PC-9 (cell line): ENCODE data around the gene PLD2. TPM values are rescaled to one million over a fixed set of nuclear protein-coding genes. Genes with fewer than 3 reads are reported as not detected.
A peak's percentile ranks its signal among the peaks of the same experiment; 100 is the strongest.

Experiments used
- BruUV-seq: library from RNA; stranded (reverse); fragments of 400-500 nt; replicated peaks from 2 replicates; lab custom pipeline; 2021; lab: Mats Ljungman, UMichigan
- CTCF ChIA-PET: fragments of 300-600 bp; sonication (Branson Sonifier 250); formaldehyde crosslinking; loops from one replicate; lab custom pipeline; 2022; ENCODE audit warnings: antibody characterized with exemption; lab: Charles Lee
- POLR2A ChIA-PET: fragments of 300-600 bp; sonication (Branson Sonifier 250); formaldehyde crosslinking; loops from one replicate; lab custom pipeline; 2022; ENCODE audit warnings: antibody characterized with exemption; ENCODE audit not compliant: unreplicated experiment; lab: Charles Lee
- DNase-seq, 2 experiments: peaks; one replicate each; pipeline versions ENCODE4 v3.0.0 to v3.0.0-alpha.2; 2015 to 2022; ENCODE audit warnings: mixed read lengths in 1 of 2
- H2AFZ ChIP-seq: fragments of 200-600 bp; sonication (generic); 2 replicates; pipeline ENCODE4 v1.8.1; 2017; ENCODE audit warnings: antibody characterized with exemption
- H3F3A ChIP-seq: fragments of 200-600 bp; sonication (generic); 2 replicates; pipeline ENCODE4 v1.8.1; 2017; ENCODE audit warnings: antibody characterized with exemption, mild to moderate bottlenecking, low read depth; ENCODE audit not compliant: insufficient read depth
- H3K27ac ChIP-seq: fragments of 200-600 bp; sonication (generic); 2 replicates; pipeline ENCODE4 v1.6.1; 2016; ENCODE audit warnings: mixed run types
- H3K27me3 ChIP-seq: fragments of 200-600 bp; sonication (generic); 2 replicates; pipeline ENCODE4 v1.6.1; 2016; ENCODE audit warnings: low read depth, mixed run types; ENCODE audit not compliant: insufficient read depth
- H3K36me3 ChIP-seq: fragments of 200-600 bp; sonication (generic); 2 replicates; pipeline ENCODE4 v1.6.1; 2016; ENCODE audit warnings: low read depth, mixed run types
- H3K4me1 ChIP-seq: fragments of 200-600 bp; sonication (generic); replicated peaks from 2 replicates; pipeline ENCODE4 v1.6.1; 2016; ENCODE audit warnings: mixed run types; ENCODE audit not compliant: insufficient read depth
- H3K4me2 ChIP-seq: fragments of 200-600 bp; sonication (generic); 2 replicates; pipeline ENCODE4 v1.6.1; 2017; ENCODE audit warnings: mixed run types
- H3K4me3 ChIP-seq: fragments of 200-600 bp; sonication (generic); 2 replicates; pipeline ENCODE4 v1.6.1; 2016; ENCODE audit warnings: mixed run types
- H3K79me2 ChIP-seq: fragments of 200-600 bp; sonication (generic); 2 replicates; pipeline ENCODE4 v1.6.1; 2017; ENCODE audit warnings: low read depth, mixed run types
- H3K9me2 ChIP-seq: fragments of 200-600 bp; sonication (generic); 2 replicates; pipeline ENCODE4 v1.8.1; 2017; ENCODE audit warnings: mild to moderate bottlenecking; ENCODE audit not compliant: insufficient read depth
- H3K9me3 ChIP-seq: fragments of 200-600 bp; sonication (generic); 2 replicates; pipeline ENCODE4 v1.8.1; 2016; ENCODE audit warnings: low read depth; ENCODE audit not compliant: insufficient read depth
- H4K20me1 ChIP-seq: fragments of 200-600 bp; sonication (generic); 2 replicates; pipeline ENCODE4 v1.8.1; 2017; ENCODE audit not compliant: insufficient read depth
- EZH2 ChIP-seq: fragments of 200-600 bp; sonication (generic); IDR thresholded peaks from 2 replicates; pipeline ENCODE4 v1.8.0; 2017; ENCODE audit warnings: antibody characterized with exemption, low read depth
- intact Hi-C: fragments of 100-400 bp; cut with micrococcal nuclease; formaldehyde crosslinking; loops from one replicate; pipeline ENCODE4 v1.10.0; 2022; ENCODE audit not compliant: unreplicated experiment
- total RNA-seq: library from RNA; stranded (reverse); gene quantifications from 2 replicates; pipeline ENCODE4 v1.2.3, GENCODE V29; 2021
- TF ChIP-seq, protein P1 (sequence below): fragments of 200-600 bp; sonication (generic); conservative IDR thresholded peaks from 2 replicates; pipeline ENCODE4 v1.6.1; 2017; ENCODE audit warnings: mixed run types, antibody characterized with exemption, mild to moderate bottlenecking, moderate library complexity

PLD2 gene
- total RNA-seq, 1 experiment from 2014 or later = 95.5 TPM

- H3K9me3 ChIP-seq = no peaks in the 10 kb centered on the region
- H3K27ac ChIP-seq = peak overlapping the region; percentile 33
- peaks cover 20% of the 10 kb centered on the region for H3F3A ChIP-seq
- 0 out of 2 replicates have a peak, but pooled peaks cover 6% of the 10 kb centered on the region for H3K4me1 ChIP-seq
- ChIA-PET POLR2A (interaction anchor here (1.0 kb wide), 2 partner anchors 36 to 87 kb away, joined by 3 to 6 read pairs; partner anchors contain the start of gene MINK1), CTCF (interaction anchor here (0.8 kb wide), 1 partner anchor 106 kb away, joined by 3 read pairs; the partner anchor contains the start of gene CHRNE)
- peaks cover 12% of the 10 kb centered on the region; the same call in 1 of the 2 replicates for H3K36me3 ChIP-seq
- H3K4me2 ChIP-seq = peak overlapping the region; percentile 95
- DNase-seq = peak in 1 of 2 experiments; percentile 41
- peak overlapping the region; percentile 82 for H3K4me3 ChIP-seq
- peaks cover 22% of the 10 kb centered on the region for H3K79me2 ChIP-seq
- H3K9me2 ChIP-seq = no peaks in the 10 kb centered on the region
- no peak for TF ChIP-seq EZH2
- TF ChIP-seq, protein P1, sequence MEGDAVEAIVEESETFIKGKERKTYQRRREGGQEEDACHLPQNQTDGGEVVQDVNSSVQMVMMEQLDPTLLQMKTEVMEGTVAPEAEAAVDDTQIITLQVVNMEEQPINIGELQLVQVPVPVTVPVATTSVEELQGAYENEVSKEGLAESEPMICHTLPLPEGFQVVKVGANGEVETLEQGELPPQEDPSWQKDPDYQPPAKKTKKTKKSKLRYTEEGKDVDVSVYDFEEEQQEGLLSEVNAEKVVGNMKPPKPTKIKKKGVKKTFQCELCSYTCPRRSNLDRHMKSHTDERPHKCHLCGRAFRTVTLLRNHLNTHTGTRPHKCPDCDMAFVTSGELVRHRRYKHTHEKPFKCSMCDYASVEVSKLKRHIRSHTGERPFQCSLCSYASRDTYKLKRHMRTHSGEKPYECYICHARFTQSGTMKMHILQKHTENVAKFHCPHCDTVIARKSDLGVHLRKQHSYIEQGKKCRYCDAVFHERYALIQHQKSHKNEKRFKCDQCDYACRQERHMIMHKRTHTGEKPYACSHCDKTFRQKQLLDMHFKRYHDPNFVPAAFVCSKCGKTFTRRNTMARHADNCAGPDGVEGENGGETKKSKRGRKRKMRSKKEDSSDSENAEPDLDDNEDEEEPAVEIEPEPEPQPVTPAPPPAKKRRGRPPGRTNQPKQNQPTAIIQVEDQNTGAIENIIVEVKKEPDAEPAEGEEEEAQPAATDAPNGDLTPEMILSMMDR = no peak
- BruUV-seq = no TSS peak
- intact Hi-C loops = loop anchor here (2.0 to 10.0 kb wide), 3 partner anchors 51 to 232 kb away; partner anchors contain the start of gene GGT6
- no peaks in the 10 kb centered on the region for H3K27me3 ChIP-seq
- H2AFZ ChIP-seq = peak overlapping the region; percentile 80
- no peaks in the 10 kb centered on the region for H4K20me1 ChIP-seq
These were observed 10.4 kb upstream of the PLD2 start for GRCh38 chr17:4796552-4796920.

DNA sequence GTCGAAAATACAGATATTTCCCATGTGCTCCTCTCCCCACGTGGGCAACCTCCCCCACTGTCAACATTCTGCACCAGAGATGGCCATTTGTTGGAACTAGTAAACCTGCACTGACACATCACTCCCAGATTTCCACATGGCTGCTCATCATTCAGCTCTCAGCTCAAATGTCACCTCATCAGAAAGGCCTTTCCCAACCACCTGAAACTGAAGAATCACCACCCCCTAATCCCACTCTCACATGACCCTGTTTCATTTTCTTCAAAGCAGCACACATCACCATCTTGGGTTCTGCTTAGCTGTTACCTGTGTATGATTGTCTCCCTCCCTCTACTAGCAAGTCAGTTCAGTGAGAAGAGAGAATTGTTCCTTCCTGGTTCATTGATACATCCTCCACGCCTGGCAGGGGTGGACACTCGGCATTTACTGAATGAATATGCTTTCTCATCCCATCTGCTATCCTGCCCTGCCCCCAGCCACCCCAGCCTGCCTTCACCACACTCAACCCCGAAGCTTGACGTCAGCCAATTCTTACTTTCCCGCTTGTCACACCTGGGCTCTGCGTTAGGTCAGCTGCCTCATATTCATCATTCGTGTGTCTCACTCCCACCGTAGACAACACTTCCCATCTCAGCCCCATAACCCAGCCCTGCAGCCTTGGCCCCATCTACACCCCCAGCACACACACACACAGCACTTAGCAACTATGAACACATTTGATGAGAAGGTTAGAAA lies 6.3 kb upstream of the PLD2 start:
- no peak for DNase-seq
- Histone ChIP-seq H4K20me1 (no peaks in the 10 kb centered on the region), H3K27me3 (no peaks in the 10 kb centered on the region), H3K4me2 (no peak overlapping the region), H3K4me3 (no peak overlapping the region), H2AFZ (no peak overlapping the region), H3K9me2 (no peaks in the 10 kb centered on the region), H3K79me2 (peaks cover 22% of the 10 kb centered on the region), H3K9me3 (no peaks in the 10 kb centered on the region), H3K4me1 (0 out of 2 replicates have a peak, but pooled peaks cover 6% of the 10 kb centered on the region), H3K27ac (no peak overlapping the region), H3F3A (peaks cover 20% of the 10 kb centered on the region), H3K36me3 (peaks cover 12% of the 10 kb centered on the region; the same call in 1 of the 2 replicates)
- TF ChIP-seq, protein P1 = no peak
- POLR2A ChIA-PET = interaction anchor here (0.7 kb wide), 1 partner anchor 57 kb away, joined by 5 read pairs; no protein-coding TSS in a partner anchor
- CTCF ChIA-PET = interaction anchor here (0.6 kb wide), 1 partner anchor 233 kb away, joined by 7 read pairs; no protein-coding TSS in a partner anchor
- intact Hi-C loops = no loop called here
- BruUV-seq = no TSS peak

DNA sequence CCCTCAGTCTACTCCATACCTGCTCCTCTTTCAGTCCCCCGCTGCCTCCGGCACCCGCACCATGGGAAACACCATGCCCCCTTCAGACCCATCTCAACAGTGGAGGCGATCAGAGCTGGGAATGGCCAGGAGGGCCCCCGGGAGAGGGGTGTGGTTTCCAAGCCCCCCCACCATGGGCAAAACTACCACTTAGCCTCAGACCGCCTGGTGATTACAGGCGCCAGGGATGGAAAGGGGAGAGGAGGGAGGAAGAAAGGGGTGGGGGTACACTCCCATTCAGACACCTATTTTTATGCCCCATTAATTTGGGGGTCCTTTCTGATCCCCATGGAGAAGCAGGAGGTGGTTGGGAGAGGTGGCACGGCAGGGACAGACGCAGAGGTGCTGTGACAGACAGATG lies 4.7 kb upstream of the PLD2 start, which contains the start of gene C17orf114:
Gene C17orf114, minus strand, starts transcription at position 101 of the 400 bp plus-strand sequence.
- POLR2A ChIA-PET = no interaction called here
- CTCF ChIA-PET = no interaction called here
- BruUV-seq = no TSS peak

More for the DNA sequence above, 4.7 kb upstream of the PLD2 start, which contains the start of gene C17orf114:
- H2AFZ ChIP-seq = no peak within 1 kb of the TSS
- no peak within 1 kb of the TSS for H3K4me2 ChIP-seq
- H3K4me1 ChIP-seq = 0 out of 2 replicates have a peak, but pooled peaks cover 5% of the 10 kb centered on the region
- H3F3A ChIP-seq = peaks cover 17% of the 10 kb centered on the region
- H4K20me1 ChIP-seq = no peaks in the 10 kb centered on the region
- H3K27me3 ChIP-seq = no peaks in the 10 kb centered on the region
- no peak within 1 kb of the TSS for H3K27ac ChIP-seq
- H3K36me3 ChIP-seq = peaks cover 12% of the 10 kb centered on the region; the same call in 1 of the 2 replicates
- DNase-seq = no peak
- intact Hi-C loops = no loop called here
- H3K9me3 ChIP-seq = no peaks in the 10 kb centered on the region
- H3K9me2 ChIP-seq = no peaks in the 10 kb centered on the region
- H3K4me3 ChIP-seq = no peak within 1 kb of the TSS
- TF ChIP-seq, protein P1 = no peak
- no peak for TF ChIP-seq EZH2
- H3K79me2 ChIP-seq = peaks cover 9% of the 10 kb centered on the region
